Tongue (tissue), 2 donors: ENCODE data around the gene TRPV4. TPM values are rescaled to one million over a fixed set of nuclear protein-coding genes. Genes with fewer than 3 reads are reported as not detected.
A peak's percentile ranks its signal among the peaks of the same experiment; 100 is the strongest.
"Not testable (repeated sequence)": the region's sequence is repeated elsewhere in the genome, so short reads cannot be mapped to it uniquely, and the experiment has no call there.

ENCODE experiments used
- DNase-seq: peaks from one replicate; pipeline ENCODE4 v3.0.0-alpha.2; 2015
- total RNA-seq: library from RNA; depleted of rRNA; stranded (reverse); fragments of >200 nt; gene quantifications from one replicate; pipeline ENCODE4 v1.2.3, GENCODE V29; 2014

TRPV4 gene
- total RNA-seq: 3.5 TPM

DNA sequence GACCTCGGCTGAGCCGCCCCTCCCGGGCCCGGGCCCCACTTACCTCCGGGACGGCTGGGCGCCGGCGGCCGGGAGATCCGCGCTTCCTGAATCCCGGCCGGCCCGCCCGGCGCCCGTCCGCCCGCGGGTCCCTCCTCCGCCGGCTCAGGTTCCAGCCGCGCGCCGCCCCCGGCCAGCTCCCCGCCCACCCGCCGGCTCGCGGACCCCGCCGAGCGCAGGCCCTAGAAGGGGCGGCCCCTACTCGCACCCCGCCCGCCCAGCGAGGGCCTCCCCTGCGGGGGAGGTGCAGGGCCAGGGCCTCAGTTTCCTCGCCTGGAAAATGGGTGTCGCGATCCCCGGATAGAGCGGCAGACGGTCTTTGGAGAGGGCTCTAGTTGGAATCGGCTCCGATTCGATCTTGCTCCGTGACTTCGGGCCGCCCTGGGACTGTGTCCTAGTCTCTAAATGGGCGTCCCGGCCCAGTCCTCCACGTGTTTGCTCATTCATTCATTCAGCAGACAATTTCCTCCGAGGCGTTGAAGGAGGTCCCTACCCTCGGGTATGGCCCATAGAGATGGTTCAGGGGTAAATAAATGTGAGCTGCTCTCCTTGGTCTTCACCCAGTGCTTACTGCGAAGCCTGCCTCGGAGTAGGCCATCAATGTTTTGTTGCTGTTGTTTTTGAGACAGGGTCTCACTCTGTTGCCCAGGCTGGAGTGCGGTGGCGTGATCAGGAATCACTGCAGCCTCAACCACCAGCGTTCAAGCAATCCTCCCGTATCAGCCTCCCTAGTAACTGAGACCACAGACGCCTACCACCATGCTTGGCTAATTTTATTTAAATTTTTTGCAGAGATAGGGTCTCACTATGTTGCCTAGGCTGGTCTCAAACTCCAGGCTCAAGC, at the start of gene TRPV4:
Gene TRPV4, minus strand, starts transcription at position 92 of the 883 bp plus-strand sequence. CDS start 18,602 bp downstream, outside the sequence.
- DNase-seq: peak; percentile 73

DNA sequence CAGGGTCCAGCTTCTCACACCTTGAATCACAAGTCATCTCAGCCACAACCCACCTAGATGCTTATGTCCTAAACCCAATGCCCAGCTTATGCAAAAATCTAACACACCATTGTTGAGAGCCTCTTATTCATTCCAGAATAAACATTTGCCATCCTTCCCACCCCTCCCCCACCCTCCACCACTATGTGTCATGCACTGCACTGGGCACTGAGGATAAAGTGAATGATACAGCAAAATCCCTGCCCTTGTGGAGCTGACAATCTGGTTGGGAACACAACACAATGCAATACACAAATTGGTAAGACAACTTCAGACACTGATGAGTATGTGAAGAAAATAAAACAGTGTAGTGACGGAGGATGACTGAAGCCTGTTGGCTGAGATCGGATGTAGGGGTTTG, 48.6 kb upstream of the TRPV4 start:
- no peak for DNase-seq

DNA sequence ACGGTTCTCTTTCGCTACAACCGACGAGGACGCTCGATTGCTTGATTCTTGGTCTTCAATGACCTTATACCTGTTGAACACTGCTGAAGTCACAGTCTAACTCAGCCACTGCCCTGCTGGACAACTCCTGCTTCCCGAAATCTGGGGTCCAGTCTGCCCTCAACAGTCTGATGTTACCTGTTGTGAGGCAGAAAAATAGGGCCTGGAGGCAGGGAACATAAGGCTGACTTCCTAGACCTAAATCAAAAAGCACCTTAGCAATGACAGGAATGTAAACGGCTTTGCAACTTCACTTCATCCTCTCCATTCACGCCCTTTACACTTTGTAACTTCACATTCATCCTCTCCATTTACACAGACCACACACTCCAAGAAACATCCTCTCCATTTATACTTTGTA, 47.7 kb upstream of the TRPV4 start:
- no peak for DNase-seq

GRCh38 chr12:109880043-109880931, 47.1 kb upstream of the TRPV4 start, which contains the start of gene GLTP:
TSS of gene GLTP (minus strand) at chr12:109880541. CDS start at chr12:109880374, 167 bp downstream.
- DNase-seq: peak; percentile 94

- peak; percentile 46 for DNase-seq
Observed at GRCh38 chr12:109879351-109880042, 46.3 kb upstream of the TRPV4 start.

GRCh38 chr12:109878749-109879148, 45.6 kb upstream of the TRPV4 start:
- DNase-seq: no peak

DNA sequence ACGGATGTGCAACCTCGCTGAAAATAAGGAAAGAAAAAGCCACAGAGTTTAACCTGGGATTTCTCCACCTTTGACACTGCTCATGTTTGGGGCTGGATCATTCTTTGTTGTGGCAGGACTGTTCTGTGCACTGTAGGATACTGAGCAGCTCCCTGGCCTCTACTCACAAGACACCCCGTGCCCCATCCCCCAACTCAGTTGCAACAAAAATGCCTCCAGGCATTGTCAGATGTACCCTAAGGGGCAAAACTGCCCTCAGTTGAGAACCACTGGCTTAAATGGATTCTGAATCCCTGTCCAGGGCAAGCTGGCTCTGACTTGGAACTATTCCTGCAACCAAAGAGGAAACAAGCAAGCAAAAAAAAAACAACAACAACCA, 45.0 kb upstream of the TRPV4 start:
- no peak for DNase-seq

GRCh38 chr12:109877504-109878246, 44.5 kb upstream of the TRPV4 start:
- DNase-seq: no peak

- DNase-seq: no peak
Observed at GRCh38 chr12:109876406-109876805, 43.2 kb upstream of the TRPV4 start.

DNA sequence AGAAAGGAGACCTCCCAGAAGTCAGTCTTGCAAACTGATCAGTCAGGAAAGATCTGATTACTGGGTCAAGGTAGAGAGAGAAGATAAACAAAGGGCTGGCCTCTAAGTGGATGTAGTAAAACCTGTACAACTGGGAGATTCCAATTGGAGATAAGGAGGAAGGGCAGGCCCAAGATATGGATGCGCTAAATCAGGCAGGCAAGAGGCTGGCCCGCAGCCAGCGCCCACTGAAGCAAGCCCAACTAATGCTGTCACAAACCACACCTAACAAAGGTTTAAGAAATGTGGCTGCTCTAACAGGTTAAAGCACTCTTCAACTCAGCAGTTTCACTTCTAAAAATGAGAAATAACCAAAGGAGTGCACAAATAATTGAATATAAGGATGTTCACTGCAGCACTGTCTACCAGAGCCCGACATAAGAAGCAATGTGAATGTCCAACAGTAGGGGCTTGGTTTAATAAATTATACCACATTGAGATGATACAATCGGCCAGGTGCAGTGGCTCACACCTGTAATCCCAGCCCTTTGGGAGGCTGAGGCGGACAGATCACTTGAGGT, 42.5 kb upstream of the TRPV4 start:
- peak; percentile 42 for DNase-seq

- no peak for DNase-seq
Observed at GRCh38 chr12:109873653-109874052, 40.5 kb upstream of the TRPV4 start.

DNA sequence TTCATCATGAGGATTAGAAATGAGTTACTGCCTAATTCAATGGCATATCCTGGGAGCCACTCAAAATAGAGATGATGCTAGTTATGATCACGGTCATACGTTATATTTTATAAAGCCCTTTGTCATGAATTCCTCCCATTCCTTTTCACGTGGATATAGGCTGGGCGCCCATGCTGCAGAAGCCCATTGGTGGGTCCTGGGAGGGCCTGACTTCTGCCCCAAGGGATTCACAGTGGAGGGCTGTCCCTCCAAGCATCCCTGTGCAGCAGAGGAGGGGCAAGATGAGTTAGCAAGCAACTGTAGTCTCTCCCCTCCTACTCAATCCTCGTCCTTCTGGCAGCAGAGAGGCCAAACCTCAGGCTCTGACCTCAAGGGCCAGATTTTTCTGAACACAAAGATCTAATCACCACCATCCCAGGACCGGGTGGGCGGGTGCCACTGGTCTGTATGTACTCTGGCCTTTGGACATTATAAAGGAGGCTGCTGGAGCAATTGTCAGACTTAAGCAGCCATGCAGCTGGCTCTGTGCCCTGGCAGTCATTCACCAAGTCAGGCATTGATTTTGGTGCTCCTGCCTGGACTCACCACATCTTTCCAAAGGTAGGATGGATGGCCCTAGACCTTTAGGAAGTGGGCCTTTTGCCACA, 38.6 kb upstream of the TRPV4 start:
- no peak for DNase-seq

DNA sequence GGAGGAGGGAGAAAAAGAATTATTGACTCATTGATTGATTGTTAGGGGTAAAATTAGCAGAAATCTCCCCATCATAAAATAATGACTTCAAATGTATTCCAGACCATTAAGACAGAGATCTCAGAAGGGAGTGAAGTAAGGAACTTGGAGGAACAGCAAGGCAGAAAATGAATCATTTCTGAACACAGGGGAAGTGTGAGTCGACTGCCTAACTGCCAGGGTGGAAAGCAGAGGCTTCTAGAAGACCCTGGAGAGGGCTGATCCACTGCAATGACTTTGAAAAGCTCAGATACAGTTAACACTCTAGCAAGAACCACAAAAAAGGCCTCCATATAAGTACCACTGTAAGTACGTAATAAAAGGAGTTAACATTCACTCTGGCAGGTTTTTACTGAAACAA, 37.5 kb upstream of the TRPV4 start:
- DNase-seq: no peak

GRCh38 chr12:109868182-109869051, 35.2 kb upstream of the TRPV4 start:
- DNase-seq: no peak

GRCh38 chr12:109864916-109865315, 31.7 kb upstream of the TRPV4 start:
- peak; percentile 66 for DNase-seq

DNA sequence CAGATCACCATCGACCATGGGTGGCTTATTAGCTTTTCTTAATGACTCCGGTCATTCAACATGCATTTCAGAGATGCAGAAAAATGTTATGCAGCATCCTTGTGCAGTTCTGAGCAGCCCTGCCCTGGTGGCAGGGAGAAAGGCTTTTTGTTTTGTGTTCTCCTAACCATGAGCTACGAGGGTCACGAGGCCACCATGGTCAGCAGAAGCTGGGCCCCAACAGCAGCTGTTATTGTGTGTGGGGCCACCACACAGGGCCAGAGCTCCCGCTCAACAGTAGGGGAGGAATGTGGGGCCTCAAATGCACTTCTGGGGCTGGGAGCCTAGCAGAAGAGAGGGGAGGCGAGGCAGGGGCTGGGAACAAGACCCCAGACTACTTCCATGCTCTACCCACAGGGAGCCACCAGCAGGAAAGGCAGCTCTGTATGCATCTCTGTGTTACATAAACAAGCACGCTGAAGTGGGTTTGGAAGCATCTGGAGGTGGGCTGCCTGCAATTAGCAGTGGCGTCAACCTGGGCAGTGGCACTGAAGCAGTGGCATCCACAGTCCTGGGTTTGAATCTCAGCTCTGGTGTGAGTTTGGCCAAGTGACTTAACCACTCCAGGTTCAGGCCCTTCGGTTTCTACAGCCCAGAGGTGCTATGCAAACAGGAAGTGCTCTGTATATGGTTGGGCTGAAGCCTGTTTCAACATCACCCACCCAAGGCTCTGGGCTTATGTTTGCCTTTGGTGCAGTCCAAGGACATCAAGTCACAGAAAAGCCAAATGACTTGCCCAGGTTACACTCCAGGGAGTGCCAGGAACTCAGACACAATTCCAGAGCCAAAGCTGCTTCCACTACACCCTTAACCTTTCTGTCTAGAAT, 30.9 kb upstream of the TRPV4 start:
- no peak for DNase-seq

- DNase-seq: not testable (repeated sequence)
Observed at GRCh38 chr12:109862491-109862890, 29.3 kb upstream of the TRPV4 start.

DNA sequence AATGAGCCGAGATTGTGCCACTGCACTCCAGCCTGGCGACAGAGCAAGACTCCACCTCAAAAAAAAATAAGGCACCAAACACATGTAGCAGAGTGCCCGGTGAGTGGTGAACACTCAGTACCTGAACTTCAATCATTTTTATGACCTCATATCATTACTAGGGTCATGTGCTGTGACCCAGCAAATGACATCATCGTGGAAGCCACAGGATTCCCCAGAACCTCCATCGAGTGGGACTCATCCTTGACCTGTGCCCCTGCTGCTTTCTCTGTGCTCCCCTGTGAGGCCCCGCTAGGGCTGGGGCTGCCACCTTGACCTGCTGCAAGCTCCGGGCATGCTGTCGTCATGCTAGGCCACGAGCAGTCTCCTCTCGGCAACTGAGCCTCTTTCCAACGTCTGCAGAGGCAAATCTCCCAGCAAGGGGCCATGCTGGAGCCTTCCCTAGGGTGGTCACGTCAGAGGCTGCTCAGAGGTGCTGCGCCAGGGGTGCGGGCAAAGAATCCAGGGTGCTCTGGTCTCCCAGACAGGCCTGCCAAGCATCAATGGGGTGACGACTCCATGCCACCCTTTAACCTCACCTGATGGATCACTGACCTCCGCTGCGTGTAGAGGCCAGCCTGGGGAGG, 28.6 kb upstream of the TRPV4 start:
- DNase-seq: no peak
